Thoracic aorta (tissue), 2 donors: ENCODE results near the gene PANK4. TPM values are rescaled to one million over a fixed set of nuclear protein-coding genes. Genes with fewer than 3 reads are reported as not detected.

Experiments used
- ATAC-seq: fragments of 150-250 bp; one replicate; pipeline ENCODE4 v1.8.0; 2017; ENCODE audit warnings: low read depth; ENCODE audit not compliant: insufficient number of reproducible peaks, low FRiP score
- DNase-seq: peaks from one replicate; pipeline ENCODE4 v3.0.0-alpha.2; 2020; ENCODE audit warnings: low spot score
- H3K27ac ChIP-seq, 2 donors: fragments of 200-600 bp; sonication (generic); 1 replicate in 1 of 2; 2 replicates in 1 of 2; pipeline ENCODE4 v1.5.1; 2016; ENCODE audit warnings: mild to moderate bottlenecking in 2 of 2, moderate library complexity in 2 of 2
- H3K27me3 ChIP-seq: fragments of 200-600 bp; sonication (generic); replicated peaks from 2 replicates; pipeline ENCODE4 v1.6.0; 2016; ENCODE audit warnings: mild to moderate bottlenecking; ENCODE audit not compliant: insufficient read depth
- H3K36me3 ChIP-seq: fragments of 200-600 bp; sonication (generic); one replicate; pipeline ENCODE4 v1.5.1; 2016
- H3K4me1 ChIP-seq, 2 donors: fragments of 200-600 bp; sonication (generic); 1 replicate in 1 of 2; 2 replicates in 1 of 2; pipeline versions ENCODE4 v1.5.1 to v1.6.0; 2016; ENCODE audit warnings: low read depth in 2 of 2, mild to moderate bottlenecking in 1 of 2; ENCODE audit not compliant: control insufficient read depth in 1 of 2
- H3K4me3 ChIP-seq: fragments of 200-600 bp; sonication (generic); 2 replicates; pipeline ENCODE4 v1.5.1; 2016; ENCODE audit warnings: mild to moderate bottlenecking
- H3K9me3 ChIP-seq: fragments of 200-600 bp; sonication (generic); 2 replicates; pipeline ENCODE4 v1.5.1; 2016
- CTCF ChIP-seq: fragments of 200-600 bp; sonication (generic); IDR thresholded peaks from one replicate; pipeline ENCODE4 v1.5.1; 2019; ENCODE audit warnings: antibody characterized with exemption
- total RNA-seq, 2 donors: library from RNA; depleted of rRNA; stranded (reverse); fragments of >200 nt; gene quantifications; one replicate each; pipeline versions ENCODE4 v1.1.0 to v1.2.3, GENCODE V29; 2016

PANK4 gene
- total RNA-seq, 2 donors from 2014 or later, result 27.1 to 32.0 TPM

DNA sequence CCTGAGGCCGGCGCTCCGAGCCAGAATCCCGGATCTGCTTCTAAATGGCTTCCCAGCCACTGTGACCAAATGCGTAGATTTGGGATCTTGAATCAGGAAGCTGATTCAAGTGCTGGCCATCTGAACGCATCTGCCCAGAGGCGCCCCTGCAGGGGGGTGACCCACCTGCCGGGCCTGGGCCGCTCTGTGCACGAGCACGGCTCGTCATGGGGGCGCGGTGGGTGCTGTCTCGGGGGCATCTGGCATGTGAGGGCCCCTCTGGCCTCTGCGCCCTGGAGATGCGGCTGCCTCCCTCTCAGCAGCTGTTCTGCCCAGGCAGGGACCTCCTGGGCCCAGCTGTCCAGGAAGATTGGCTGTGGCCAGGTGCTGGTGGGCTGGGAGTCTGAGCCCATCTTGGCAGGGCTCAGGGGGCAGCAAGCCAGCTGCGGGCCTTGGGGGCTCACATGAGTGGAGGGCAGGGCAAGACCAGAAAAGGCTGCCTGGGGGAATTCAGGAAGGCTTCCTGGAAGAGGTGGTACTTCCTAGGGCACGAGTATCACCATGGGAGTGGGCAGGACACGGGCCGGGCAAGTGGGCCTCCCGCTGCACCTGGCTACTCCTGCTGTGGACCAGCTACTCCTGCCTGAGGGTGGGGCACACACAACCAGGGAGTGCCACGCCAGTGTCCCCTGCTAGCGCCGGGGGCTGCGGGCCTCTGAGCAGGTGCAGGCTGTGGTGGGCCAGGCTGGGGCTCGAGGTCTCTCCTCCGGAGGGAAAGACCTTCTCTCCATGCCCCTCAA is 25.2 kb downstream of the PANK4 start:
- DNase-seq (no peak), ATAC-seq (no peak)
- TF ChIP-seq CTCF, result no peak
- no peaks in the 10 kb centered on the region for H3K4me1 ChIP-seq
- no peak overlapping the region for H3K4me3 ChIP-seq
- no peak overlapping the region for H3K27ac ChIP-seq
- no peaks in the 10 kb centered on the region for H3K27me3 ChIP-seq
- H3K9me3 ChIP-seq, result no peaks in the 10 kb centered on the region
- H3K36me3 ChIP-seq, result no peaks in the 10 kb centered on the region

DNA sequence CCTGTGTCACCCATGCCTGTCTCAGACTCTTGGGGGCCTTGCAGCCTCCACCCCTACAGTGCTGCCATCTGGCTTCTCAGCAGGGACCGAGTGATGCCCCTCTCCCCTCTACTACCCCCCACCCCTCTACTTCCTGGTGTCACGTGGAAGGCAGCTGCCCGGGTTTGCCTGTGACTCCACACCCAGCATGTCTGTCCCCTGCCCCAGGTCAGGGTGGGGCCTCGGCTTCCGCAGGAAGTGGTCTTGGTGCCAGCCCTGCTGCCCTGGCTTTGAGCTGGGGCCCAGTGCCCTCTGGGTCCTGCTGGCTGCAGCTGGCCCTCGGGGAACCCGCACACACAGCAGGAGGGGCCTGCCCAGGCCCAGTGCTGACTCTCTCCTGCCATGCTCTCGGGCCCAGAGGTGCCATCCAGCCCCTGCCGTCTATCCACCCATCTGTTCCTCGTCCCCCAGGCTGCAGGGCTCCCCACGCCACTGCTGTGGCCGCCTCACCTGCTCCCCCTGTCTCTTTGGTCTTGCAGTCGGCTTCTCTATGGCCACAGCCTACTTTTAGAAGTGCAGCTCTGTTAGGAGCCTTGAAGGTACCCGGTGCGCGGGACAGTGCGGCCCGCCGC is 26.3 kb downstream of the PANK4 start:
- no peak for ATAC-seq

DNA sequence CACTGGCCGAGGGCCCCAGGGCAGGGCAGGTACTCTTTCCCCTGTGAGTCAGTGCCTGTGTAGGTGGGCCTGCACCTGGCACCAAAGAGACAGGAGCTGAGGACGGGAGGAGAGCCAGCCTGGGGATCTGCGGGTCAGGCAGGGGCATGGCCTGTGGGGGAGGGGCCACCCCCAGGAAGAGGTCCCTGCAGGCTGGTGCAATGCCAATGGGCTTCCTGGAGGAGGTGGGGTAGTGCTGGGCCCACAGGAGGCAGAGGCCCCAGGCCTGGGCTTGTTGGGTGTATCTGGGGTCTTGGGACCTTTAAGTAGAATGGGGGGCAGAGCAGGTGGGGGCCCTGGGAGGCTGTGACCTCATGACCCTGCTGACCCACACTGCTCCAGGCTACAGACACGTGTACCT is 27.1 kb downstream of the PANK4 start:
- Histone ChIP-seq H3K27ac (no peak overlapping the region), H3K36me3 (no peaks in the 10 kb centered on the region), H3K4me1 (no peaks in the 10 kb centered on the region), H3K4me3 (no peak overlapping the region), H3K27me3 (no peaks in the 10 kb centered on the region), H3K9me3 (no peaks in the 10 kb centered on the region)
- TF ChIP-seq CTCF, result no peak
- DNase-seq, result no peak
- ATAC-seq, result no peak

More for the DNA sequence above, 26.3 kb downstream of the PANK4 start:
- H3K36me3 ChIP-seq, result no peaks in the 10 kb centered on the region
- H3K27me3 ChIP-seq, result no peaks in the 10 kb centered on the region
- no peaks in the 10 kb centered on the region for H3K9me3 ChIP-seq
- no peak overlapping the region for H3K27ac ChIP-seq
- no peak for DNase-seq
- H3K4me3 ChIP-seq, result no peak overlapping the region
- TF ChIP-seq CTCF, result no peak
- no peaks in the 10 kb centered on the region for H3K4me1 ChIP-seq

DNA sequence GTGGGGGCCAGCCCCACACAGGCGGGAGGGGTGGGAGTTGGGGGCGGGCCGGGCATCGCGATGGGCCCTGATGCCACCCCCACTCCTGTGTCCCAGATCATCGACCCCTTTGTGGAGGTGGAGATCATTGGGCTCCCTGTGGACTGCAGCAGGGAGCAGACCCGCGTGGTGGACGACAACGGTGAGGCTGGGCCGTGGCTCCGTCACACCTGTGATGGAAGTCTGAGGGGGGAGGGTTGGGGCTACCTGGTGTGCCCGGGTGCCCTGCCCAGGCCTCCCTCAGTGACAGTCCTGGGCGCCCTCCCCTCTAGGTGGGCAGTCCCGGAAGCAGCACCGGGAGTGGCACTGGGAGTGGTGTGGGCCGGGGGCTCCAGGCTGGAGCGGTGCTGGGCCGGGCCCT is 27.7 kb downstream of the PANK4 start:
- no peak overlapping the region for H3K27ac ChIP-seq
- no peaks in the 10 kb centered on the region for H3K36me3 ChIP-seq
- no peaks in the 10 kb centered on the region for H3K4me1 ChIP-seq
- no peak overlapping the region for H3K4me3 ChIP-seq
- no peaks in the 10 kb centered on the region for H3K9me3 ChIP-seq
- no peak for DNase-seq
- no peaks in the 10 kb centered on the region for H3K27me3 ChIP-seq
- no peak for TF ChIP-seq CTCF
- no peak for ATAC-seq

GRCh38 chr1:2497891-2498290 is 28.5 kb downstream of the PANK4 start:
- Histone ChIP-seq H3K9me3 (no peaks in the 10 kb centered on the region), H3K36me3 (no peaks in the 10 kb centered on the region), H3K4me3 (no peak overlapping the region), H3K4me1 (no peaks in the 10 kb centered on the region), H3K27me3 (no peaks in the 10 kb centered on the region), H3K27ac (no peak overlapping the region)
- ATAC-seq, result no peak
- no peak for TF ChIP-seq CTCF
- DNase-seq, result no peak
